ENCODE data around the gene TMEM50B.
"Not testable (repeated sequence)": the region's sequence is repeated elsewhere in the genome, so short reads cannot be mapped to it uniquely, and the experiment has no call there.

Gene TMEM50B

DNA sequence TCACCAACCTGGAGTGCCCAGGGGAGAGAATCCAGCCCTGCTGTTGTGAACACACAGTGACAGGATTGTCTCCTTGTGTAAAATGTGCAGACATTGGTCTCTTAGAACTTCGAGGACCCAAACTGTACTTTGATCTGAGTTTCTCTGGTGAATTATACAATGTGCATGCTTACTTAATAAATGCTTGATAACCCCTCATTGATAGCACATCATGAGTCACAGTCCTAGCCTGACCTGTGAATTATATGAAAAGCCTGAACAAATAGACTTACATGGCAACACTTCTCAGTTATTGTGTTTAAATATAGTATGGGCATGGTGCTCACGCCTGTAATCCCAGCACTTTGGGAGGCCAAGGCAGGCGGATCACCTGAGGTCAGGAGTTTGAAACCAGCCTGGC is 53.9 kb downstream of the TMEM50B start:
- DNase-seq = no peak

- no peak for DNase-seq
Observed at GRCh38 chr21:33424214-33424613, 55.6 kb downstream of the TMEM50B start.

- no peak for DNase-seq
Observed at GRCh38 chr21:33421713-33422393, 57.9 kb downstream of the TMEM50B start.

DNA sequence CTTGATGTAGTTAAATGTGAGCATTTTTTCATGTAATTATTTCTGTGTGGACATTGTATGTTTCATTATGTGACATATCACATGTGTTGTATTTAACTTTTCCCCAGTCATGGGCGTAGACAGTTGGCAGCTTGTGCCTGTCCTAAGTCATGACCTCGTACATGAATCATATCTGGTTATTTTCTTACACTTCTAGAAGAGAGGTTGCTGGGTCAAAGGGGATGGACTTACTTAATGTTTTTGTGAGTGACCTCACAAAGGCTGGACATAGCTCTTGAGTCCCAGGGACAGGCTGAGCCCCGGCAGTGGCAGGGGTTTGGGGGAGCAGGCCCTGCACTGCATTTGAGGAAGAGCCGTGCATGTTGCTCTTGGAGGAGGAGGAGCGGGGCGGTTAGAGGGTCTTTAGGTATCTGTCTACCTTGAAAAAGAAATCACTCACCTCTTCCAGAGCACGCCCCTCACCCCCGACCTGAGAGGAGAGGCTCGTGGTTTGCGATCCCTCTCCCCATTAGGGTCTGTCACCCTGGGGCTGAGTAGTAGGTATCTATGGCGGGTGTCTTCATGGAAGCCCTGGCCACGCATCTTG is 60.1 kb downstream of the TMEM50B start:
- DNase-seq = no peak

DNA sequence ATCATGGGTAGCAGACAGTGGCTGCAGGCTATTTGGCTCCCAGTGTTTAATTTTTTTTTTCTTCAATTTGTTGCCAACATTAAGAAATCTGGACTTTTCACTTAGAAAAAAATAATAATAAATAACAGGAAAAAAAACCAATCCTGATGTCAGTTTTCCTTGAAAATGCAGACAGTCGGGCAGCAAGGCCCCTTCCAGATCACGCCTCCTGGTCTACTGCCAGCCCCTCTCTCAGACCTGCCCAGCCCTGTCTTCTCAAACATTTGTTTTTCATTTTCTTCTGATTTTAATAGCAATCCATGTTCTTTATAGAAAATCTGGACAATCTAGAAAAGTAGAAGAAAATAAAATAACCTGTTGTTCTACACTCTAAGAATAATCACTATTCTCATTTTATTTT is 61.1 kb downstream of the TMEM50B start:
- DNase-seq = no peak

- DNase-seq = no peak
Observed at GRCh38 chr21:33414926-33415325, 64.8 kb downstream of the TMEM50B start.

DNA sequence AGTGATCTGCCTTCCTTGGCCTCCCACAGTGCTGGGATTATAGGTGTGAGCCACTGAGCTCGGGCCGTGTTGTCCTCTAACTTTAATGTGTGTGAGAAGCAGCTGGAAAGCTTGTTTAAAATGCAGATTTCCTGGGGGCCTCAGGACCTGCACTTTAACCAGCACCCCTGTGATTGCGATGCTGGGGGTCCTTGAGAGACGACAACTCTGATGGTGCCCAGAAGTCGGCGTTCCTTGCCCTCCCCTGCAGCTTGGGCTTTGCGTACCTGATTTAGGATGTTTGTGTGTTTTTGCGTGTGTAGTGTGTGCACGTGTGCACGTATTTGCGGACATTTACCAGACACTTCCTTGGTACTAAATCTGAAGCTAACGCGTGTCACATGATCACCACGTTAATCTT is 65.7 kb downstream of the TMEM50B start:
- no peak for DNase-seq

DNA sequence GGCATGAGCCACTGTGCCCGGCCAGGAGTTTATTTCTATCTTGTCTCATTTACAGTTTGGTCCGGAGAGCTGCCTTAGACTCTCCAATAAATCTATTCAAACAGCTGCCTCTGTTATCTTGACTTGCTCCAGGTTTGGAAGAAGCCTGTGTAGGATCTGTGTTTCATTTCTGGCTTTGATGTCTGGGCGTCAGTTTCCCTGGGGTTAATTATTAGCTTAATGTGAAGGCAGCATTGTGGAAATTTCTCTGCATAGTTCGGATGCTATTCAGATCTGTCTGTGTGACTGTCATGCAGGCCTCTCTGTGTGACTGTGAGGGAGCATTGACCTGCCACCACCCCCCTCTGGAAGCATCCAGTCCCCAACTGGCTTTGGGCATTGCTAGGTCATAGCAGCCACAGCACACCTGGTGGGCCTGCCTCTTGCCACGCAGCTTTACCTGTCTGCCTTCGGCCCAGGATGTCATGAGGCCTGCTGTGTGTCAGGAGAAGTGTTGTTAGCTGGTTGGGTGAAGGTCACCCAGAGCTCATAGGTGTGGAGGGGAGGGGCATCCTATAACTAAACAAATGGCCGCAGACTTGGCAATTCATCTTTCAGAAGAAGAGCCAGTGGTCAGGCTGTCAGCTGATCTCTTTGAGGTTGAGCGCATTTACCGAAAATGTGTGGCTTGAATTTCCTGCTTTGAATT is 66.8 kb downstream of the TMEM50B start:
- DNase-seq = peak; percentile 81

GRCh38 chr21:33412439-33412831 is 67.3 kb downstream of the TMEM50B start:
- DNase-seq = not testable (repeated sequence)

DNA sequence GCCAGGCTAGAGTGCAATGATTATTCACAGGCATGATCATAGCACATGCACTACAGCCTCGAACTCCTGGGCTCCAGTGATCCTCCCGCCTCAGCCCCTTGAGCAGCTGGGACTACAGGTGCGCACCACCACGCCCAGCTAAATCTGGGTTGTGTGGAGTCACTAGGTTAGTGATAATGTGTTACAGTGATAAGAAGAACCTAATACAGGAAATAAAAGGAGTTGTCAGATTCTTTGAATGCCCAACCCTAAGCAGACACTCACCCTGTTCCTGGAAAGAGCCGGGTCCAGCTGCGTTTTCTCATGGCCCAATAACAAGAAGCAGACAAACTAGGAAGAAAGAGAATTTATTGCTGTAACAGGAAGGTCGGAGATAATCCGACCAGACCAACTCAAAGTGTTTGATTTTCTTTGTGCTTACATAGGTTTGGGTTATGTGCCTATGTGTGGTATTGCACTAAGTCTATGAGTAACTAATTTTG is 67.8 kb downstream of the TMEM50B start:
- no peak for DNase-seq

DNA sequence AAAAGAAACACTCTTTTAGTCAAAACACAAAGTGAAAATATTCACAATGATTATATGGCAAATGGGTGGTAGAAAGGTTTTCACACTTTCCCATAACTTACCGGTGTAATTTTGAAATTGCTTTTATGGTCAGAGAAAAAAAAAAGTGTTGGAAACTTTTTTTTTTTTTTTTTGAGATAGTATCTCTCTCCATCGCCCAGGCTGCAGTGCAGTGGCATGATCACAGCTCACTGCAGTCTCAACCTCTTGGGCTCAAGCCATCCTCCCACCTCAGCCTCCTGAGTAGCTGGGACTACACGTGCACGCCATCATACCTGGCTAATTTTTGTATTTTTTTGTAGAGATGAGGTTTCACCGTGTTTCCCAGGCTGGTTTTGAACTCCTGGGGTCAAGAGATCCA is 73.3 kb downstream of the TMEM50B start:
- no peak for DNase-seq

- peak; percentile 63 for DNase-seq
Observed at GRCh38 chr21:33403786-33404585, 75.8 kb downstream of the TMEM50B start.

- peak; percentile 60 for DNase-seq
Observed at GRCh38 chr21:33403128-33403785, 76.5 kb downstream of the TMEM50B start, which contains the start of gene IFNGR2. IFNGR2 (plus strand) TSS chr21:33403413; CDS start chr21:33403544, 131 bp downstream.

DNA sequence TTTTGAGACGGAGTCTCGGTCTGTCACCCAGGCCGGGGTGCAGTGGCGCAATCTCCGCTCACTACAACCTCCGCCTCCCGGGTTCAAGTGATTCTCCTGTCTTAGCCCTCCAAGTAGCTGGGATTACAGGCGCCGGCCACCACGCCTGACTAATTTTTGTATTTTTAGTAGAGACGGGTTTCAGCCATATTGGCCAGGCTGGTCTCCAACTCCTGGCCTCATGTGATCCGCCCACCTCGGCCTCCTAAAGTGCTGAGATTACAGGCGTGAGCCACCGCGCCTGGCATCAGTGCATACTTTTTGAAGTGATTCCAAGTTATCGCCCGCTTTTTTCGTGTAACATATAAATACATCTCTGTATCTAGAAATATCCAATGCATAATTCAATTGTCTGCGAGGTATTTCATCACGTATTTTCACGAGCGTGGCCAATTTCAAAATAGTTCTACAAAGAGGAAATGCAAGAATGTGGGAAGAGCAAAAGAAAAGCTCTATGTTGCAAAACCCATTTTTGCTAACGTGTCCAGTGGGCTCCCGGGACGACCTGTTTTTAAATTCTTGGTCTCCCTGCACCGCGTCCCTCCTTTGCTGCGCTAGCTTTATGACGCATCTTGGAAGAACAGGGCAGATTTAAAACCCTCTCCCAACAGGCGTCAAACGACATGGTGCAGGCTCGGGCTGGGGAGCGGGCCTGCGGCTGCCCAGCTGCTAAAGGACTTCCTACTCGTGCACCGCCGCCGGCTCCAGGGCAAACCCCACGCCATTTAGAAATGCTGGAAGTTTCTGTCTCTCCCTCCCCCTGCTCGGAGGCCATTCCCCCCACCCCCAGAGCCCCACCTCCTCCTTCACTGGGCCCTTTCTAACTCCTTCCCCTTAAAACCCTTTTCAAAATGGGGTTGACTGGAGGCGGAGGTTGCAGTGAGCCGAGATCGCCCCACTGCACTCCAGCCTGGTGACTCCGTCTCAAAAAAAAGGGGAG is 77.5 kb downstream of the TMEM50B start:
- DNase-seq = peak; percentile 31

DNA sequence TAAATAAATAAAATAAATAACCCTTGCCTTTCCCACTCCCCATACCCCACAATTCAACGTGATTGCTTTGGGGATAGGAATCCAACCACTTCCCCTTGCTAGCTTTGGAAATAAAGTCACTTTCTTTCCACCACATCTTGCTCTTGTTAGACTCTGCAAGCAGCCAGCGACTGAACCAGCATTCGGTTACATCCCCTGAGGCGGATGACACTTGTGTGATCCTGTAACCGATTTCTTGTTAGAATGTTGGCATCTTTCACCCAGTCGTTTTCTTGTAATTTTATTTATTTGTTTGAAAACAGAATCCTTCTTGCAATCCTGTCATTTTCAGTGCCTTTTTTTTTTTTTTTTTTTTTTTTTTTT is 78.2 kb downstream of the TMEM50B start:
- DNase-seq = peak; percentile 26
